CD4-positive, CD25-positive, alpha-beta regulatory T cell (primary cell): Measurements from ENCODE around the gene CDH12. TPM values are rescaled to one million over a fixed set of nuclear protein-coding genes. Genes with fewer than 3 reads are reported as not detected.

ENCODE experiments used
- ATAC-seq, 2 donors: fragments of 150-1000 bp; cut with Tn5 transposase; one replicate each; pipeline ENCODE4 v1.10.0; 2021; ENCODE audit warnings: low read depth in 2 of 2, moderate number of reproducible peaks in 2 of 2, moderate library complexity in 1 of 2
- DNase-seq, 3 donors: peaks; one replicate each; pipeline versions ENCODE4 v3.0.0 to v3.0.0-alpha.2; 2012 to 2022; ENCODE audit warnings: mixed read lengths in 1 of 3
- H3K27ac ChIP-seq: one replicate; pipeline ENCODE4 v1.7.0; 2013; ENCODE audit warnings: mild to moderate bottlenecking, low read length; ENCODE audit not compliant: insufficient read depth, poor library complexity, severe bottlenecking
- H3K27me3 ChIP-seq: one replicate; pipeline ENCODE4 v1.7.0; 2013; ENCODE audit warnings: low read length; ENCODE audit not compliant: control insufficient read depth, insufficient read depth
- H3K36me3 ChIP-seq: one replicate; pipeline ENCODE4 v1.7.0; 2013; ENCODE audit warnings: mild to moderate bottlenecking, low read length, moderate library complexity; ENCODE audit not compliant: control insufficient read depth, insufficient read depth
- H3K4me1 ChIP-seq: 2 replicates; pipeline ENCODE4 v1.7.0; 2013; ENCODE audit warnings: mild to moderate bottlenecking, low read length; ENCODE audit not compliant: insufficient read depth, control insufficient read depth, poor library complexity, severe bottlenecking
- H3K4me3 ChIP-seq: one replicate; pipeline ENCODE4 v1.7.0; 2013; ENCODE audit warnings: low read depth, mild to moderate bottlenecking, low read length, moderate library complexity
- H3K9me3 ChIP-seq, 2 experiments: 1 replicate in 1 of 2; 2 replicates in 1 of 2; pipeline ENCODE4 v1.7.0; 2013; ENCODE audit warnings: low read length in 2 of 2, mild to moderate bottlenecking in 1 of 2, moderate library complexity in 1 of 2; ENCODE audit not compliant: control insufficient read depth in 2 of 2
- H3K27ac Mint-ChIP-seq, 3 donors: one replicate each; pipeline ENCODE4 v1.8.0; 2020 to 2022; ENCODE audit warnings: mild to moderate bottlenecking in 3 of 3, mixed read lengths in 3 of 3, moderate library complexity in 2 of 3
- H3K27me3 Mint-ChIP-seq: one replicate; pipeline ENCODE4 v1.8.0; 2022; ENCODE audit warnings: mild to moderate bottlenecking, mixed read lengths
- H3K36me3 Mint-ChIP-seq: one replicate; pipeline ENCODE4 v1.8.0; 2020; ENCODE audit warnings: mixed read lengths
- H3K4me1 Mint-ChIP-seq, 4 donors: one replicate each; pipeline ENCODE4 v1.8.0; 2020 to 2022; ENCODE audit warnings: mixed read lengths in 4 of 4, mild to moderate bottlenecking in 1 of 4
- H3K4me3 Mint-ChIP-seq, 4 donors: one replicate each; pipeline ENCODE4 v1.8.0; 2020 to 2022; ENCODE audit warnings: mild to moderate bottlenecking in 4 of 4, mixed read lengths in 4 of 4, moderate library complexity in 3 of 4
- H3K9me3 Mint-ChIP-seq, 7 donors: one replicate each; pipeline ENCODE4 v1.8.0; 2020 to 2022; ENCODE audit warnings: mixed read lengths in 7 of 7, mild to moderate bottlenecking in 3 of 7, moderate library complexity in 2 of 7
- polyA plus RNA-seq, 4 donors: library from polyadenylated mRNA; unstranded; fragments of 300-500 nt; fragmentation: Illumina TruSeq; gene quantifications; one replicate each; pipeline ENCODE4 v1.2.3, GENCODE V29; 2021
- total RNA-seq: library from RNA; stranded (reverse); gene quantifications from one replicate; pipeline ENCODE4 v1.2.3, GENCODE V29; 2022

The CDH12 gene
- total and polyA plus RNA-seq, 5 donors from 2014 or later = not detected

GRCh38 chr5:22372826-22373660, 480.1 kb downstream of the CDH12 start:
- no peaks in the 10 kb centered on the region for H3K36me3 ChIP-seq
- Mint-ChIP-seq H3K27ac (no peak overlapping the region), H3K27me3 (no peaks in the 10 kb centered on the region), H3K9me3 (peaks cover 4 to 35% (median 12%) of the 10 kb centered on the region in 7 donors), H3K4me3 (no peak overlapping the region), H3K4me1 (no peaks in the 10 kb centered on the region), H3K36me3 (no peaks in the 10 kb centered on the region)
- H3K27ac ChIP-seq = no peak overlapping the region
- H3K4me1 ChIP-seq = no peaks in the 10 kb centered on the region
- ATAC-seq = no peak
- no peaks in the 10 kb centered on the region for H3K27me3 ChIP-seq
- H3K9me3 ChIP-seq = peaks cover 0 to 3% of the 10 kb centered on the region in 2 experiments
- DNase-seq = no peak
- H3K4me3 ChIP-seq = no peak overlapping the region

DNA sequence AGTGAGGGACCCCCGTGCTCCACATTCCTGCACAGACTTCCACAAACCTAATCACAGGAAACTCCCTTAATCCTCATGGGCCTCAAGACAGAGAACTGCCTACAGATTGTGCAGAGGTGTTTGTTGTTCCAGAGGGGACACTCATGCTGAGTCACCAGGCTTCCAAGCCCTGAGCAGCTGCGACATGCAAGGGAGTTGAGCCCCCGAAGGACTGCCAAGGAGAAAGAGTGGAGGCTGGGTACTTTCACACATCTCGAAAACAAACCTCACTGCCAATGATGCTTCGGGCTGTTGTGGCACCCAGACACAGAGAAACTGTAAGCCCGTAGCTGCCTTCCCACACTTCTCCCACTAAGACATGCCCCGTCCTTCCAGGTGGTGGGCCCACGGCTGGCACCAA, 480.8 kb downstream of the CDH12 start:
- no peaks in the 10 kb centered on the region for H3K27me3 ChIP-seq
- DNase-seq (no peak), ATAC-seq (no peak)
- H3K27ac Mint-ChIP-seq = no peak overlapping the region
- no peaks in the 10 kb centered on the region for H3K36me3 ChIP-seq
- no peaks in the 10 kb centered on the region for H3K4me1 ChIP-seq
- H3K27me3 Mint-ChIP-seq = no peaks in the 10 kb centered on the region
- no peak overlapping the region for H3K4me3 Mint-ChIP-seq
- H3K4me1 Mint-ChIP-seq = no peaks in the 10 kb centered on the region
- H3K9me3 Mint-ChIP-seq = peaks cover 4 to 32% (median 12%) of the 10 kb centered on the region in 7 donors
- no peak overlapping the region for H3K27ac ChIP-seq
- no peaks in the 10 kb centered on the region for H3K36me3 Mint-ChIP-seq
- H3K4me3 ChIP-seq = no peak overlapping the region
- peaks cover 0 to 3% of the 10 kb centered on the region in 2 experiments for H3K9me3 ChIP-seq

DNA sequence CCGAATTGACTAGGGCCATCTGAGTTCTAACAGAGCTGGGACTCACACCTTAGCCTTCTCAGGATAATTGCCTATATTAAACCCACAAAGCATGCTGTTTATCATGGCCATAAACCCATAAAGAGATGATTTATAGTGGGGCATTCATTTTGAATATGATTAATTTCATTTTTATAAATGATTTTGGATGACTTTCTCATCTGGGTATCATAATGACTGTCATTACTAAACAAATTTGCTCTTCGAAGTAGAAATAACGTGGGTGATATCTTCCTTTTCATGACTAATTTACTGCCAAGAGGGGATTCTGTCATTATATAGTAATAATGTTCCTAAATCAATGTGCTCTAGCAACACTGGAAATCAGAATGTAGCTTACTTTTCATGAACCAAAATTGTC, 498.2 kb downstream of the CDH12 start:
- no peak overlapping the region for H3K27ac ChIP-seq
- Mint-ChIP-seq H3K27me3 (no peaks in the 10 kb centered on the region), H3K4me1 (no peaks in the 10 kb centered on the region), H3K36me3 (no peaks in the 10 kb centered on the region), H3K9me3 (peaks cover 0 to 28% (median 2%) of the 10 kb centered on the region in 7 donors), H3K4me3 (no peak overlapping the region), H3K27ac (no peak overlapping the region)
- no peaks in the 10 kb centered on the region for H3K27me3 ChIP-seq
- DNase-seq = no peak
- peaks cover 0 to 4% of the 10 kb centered on the region in 2 experiments for H3K9me3 ChIP-seq
- no peak for ATAC-seq
- no peaks in the 10 kb centered on the region for H3K36me3 ChIP-seq
- H3K4me1 ChIP-seq = no peaks in the 10 kb centered on the region
- H3K4me3 ChIP-seq = no peak overlapping the region

GRCh38 chr5:22352493-22352892, 500.7 kb downstream of the CDH12 start:
- H3K4me3 Mint-ChIP-seq = no peak overlapping the region
- H3K9me3 Mint-ChIP-seq = peaks cover 0 to 25% (median 5%) of the 10 kb centered on the region in 7 donors
- no peaks in the 10 kb centered on the region for H3K4me1 ChIP-seq

GRCh38 chr5:22351178-22351577, 502.0 kb downstream of the CDH12 start:
- no peak for DNase-seq
- Histone ChIP-seq H3K36me3 (no peaks in the 10 kb centered on the region), H3K4me3 (no peak overlapping the region), H3K9me3 (peaks cover 0 to 3% of the 10 kb centered on the region in 2 experiments), H3K27ac (no peak overlapping the region), H3K27me3 (no peaks in the 10 kb centered on the region), H3K4me1 (no peaks in the 10 kb centered on the region)
- Mint-ChIP-seq H3K4me3 (no peak overlapping the region), H3K36me3 (no peaks in the 10 kb centered on the region), H3K4me1 (no peaks in the 10 kb centered on the region), H3K27ac (no peak overlapping the region), H3K9me3 (peaks cover 0 to 28% (median 5%) of the 10 kb centered on the region in 7 donors), H3K27me3 (no peaks in the 10 kb centered on the region)
- no peak for ATAC-seq

More at GRCh38 chr5:22352493-22352892, 500.7 kb downstream of the CDH12 start:
- DNase-seq (no peak), ATAC-seq (no peak)
- H3K27me3 ChIP-seq = no peaks in the 10 kb centered on the region
- no peaks in the 10 kb centered on the region for H3K36me3 Mint-ChIP-seq
- no peaks in the 10 kb centered on the region for H3K27me3 Mint-ChIP-seq
- H3K27ac ChIP-seq = no peak overlapping the region
- H3K36me3 ChIP-seq = no peaks in the 10 kb centered on the region
- H3K9me3 ChIP-seq = peaks cover 3% of the 10 kb centered on the region in 2 experiments
- H3K4me1 Mint-ChIP-seq = no peaks in the 10 kb centered on the region
- H3K27ac Mint-ChIP-seq = no peak overlapping the region
- H3K4me3 ChIP-seq = no peak overlapping the region

- Mint-ChIP-seq H3K9me3 (peaks cover 0 to 22% (median 4%) of the 10 kb centered on the region in 7 donors), H3K27me3 (no peaks in the 10 kb centered on the region), H3K4me3 (no peak overlapping the region), H3K36me3 (no peaks in the 10 kb centered on the region), H3K4me1 (no peaks in the 10 kb centered on the region), H3K27ac (no peak overlapping the region)
- no peak overlapping the region for H3K27ac ChIP-seq
- no peaks in the 10 kb centered on the region for H3K36me3 ChIP-seq
- H3K4me3 ChIP-seq = no peak overlapping the region
- peaks cover 3 to 8% of the 10 kb centered on the region in 2 experiments for H3K9me3 ChIP-seq
- DNase-seq (no peak), ATAC-seq (no peak)
- H3K27me3 ChIP-seq = no peaks in the 10 kb centered on the region
- no peaks in the 10 kb centered on the region for H3K4me1 ChIP-seq
These were observed 505.1 kb downstream of the CDH12 start for GRCh38 chr5:22348027-22348426.

GRCh38 chr5:22344000-22344399, 509.1 kb downstream of the CDH12 start:
- Histone ChIP-seq H3K27me3 (no peaks in the 10 kb centered on the region), H3K36me3 (no peaks in the 10 kb centered on the region), H3K9me3 (peaks cover 3 to 14% of the 10 kb centered on the region in 2 experiments), H3K27ac (no peak overlapping the region), H3K4me3 (no peak overlapping the region), H3K4me1 (no peaks in the 10 kb centered on the region)
- Mint-ChIP-seq H3K9me3 (peaks cover 0 to 15% (median 3%) of the 10 kb centered on the region in 7 donors), H3K36me3 (no peaks in the 10 kb centered on the region), H3K27ac (no peak overlapping the region), H3K27me3 (no peaks in the 10 kb centered on the region), H3K4me3 (no peak overlapping the region), H3K4me1 (no peaks in the 10 kb centered on the region)
- ATAC-seq (no peak), DNase-seq (no peak)

GRCh38 chr5:22341406-22341805, 511.7 kb downstream of the CDH12 start:
- no peaks in the 10 kb centered on the region for H3K4me1 Mint-ChIP-seq
- no peaks in the 10 kb centered on the region for H3K27me3 Mint-ChIP-seq
- Histone ChIP-seq H3K4me1 (no peaks in the 10 kb centered on the region), H3K27ac (no peak overlapping the region), H3K4me3 (no peak overlapping the region), H3K27me3 (no peaks in the 10 kb centered on the region), H3K9me3 (peaks cover 3 to 11% of the 10 kb centered on the region in 2 experiments), H3K36me3 (no peaks in the 10 kb centered on the region)
- H3K36me3 Mint-ChIP-seq = no peaks in the 10 kb centered on the region
- peaks cover 0 to 11% (median 5%) of the 10 kb centered on the region in 7 donors for H3K9me3 Mint-ChIP-seq
- no peak overlapping the region for H3K4me3 Mint-ChIP-seq
- no peak overlapping the region for H3K27ac Mint-ChIP-seq
- DNase-seq (no peak), ATAC-seq (no peak)
